Fibroblast of peridontal ligament (primary cell): ENCODE measurements around the gene HOXD8.

Source experiments
- DNase-seq: peaks from one replicate; pipeline ENCODE4 v3.0.0-alpha.2; 2010; ENCODE audit errors: extremely low read depth

Gene HOXD8

GRCh38 chr2:176117162-176117822 is 12.2 kb upstream of the HOXD8 start:
- DNase-seq, result no peak

- DNase-seq, result no peak
These were observed 11.6 kb upstream of the HOXD8 start for GRCh38 chr2:176117823-176118371.

- DNase-seq, result no peak
These were observed 10.7 kb upstream of the HOXD8 start for GRCh38 chr2:176118601-176119339.

GRCh38 chr2:176120364-176121189 is 8.9 kb upstream of the HOXD8 start:
- DNase-seq, result no peak

GRCh38 chr2:176121190-176122051 is 8.1 kb upstream of the HOXD8 start:
- no peak for DNase-seq

- no peak for DNase-seq
These were observed 7.3 kb upstream of the HOXD8 start for GRCh38 chr2:176122052-176122682.

GRCh38 chr2:176122683-176123410 is 6.7 kb upstream of the HOXD8 start, which contains the start of gene HOXD9:
TSS of gene HOXD9 (plus strand) at chr2:176122719. CDS start at chr2:176122769, 50 bp downstream.
- no peak for DNase-seq

- no peak for DNase-seq
These were observed 5.9 kb upstream of the HOXD8 start for GRCh38 chr2:176123411-176124109.

GRCh38 chr2:176124110-176124946 is 5.2 kb upstream of the HOXD8 start:
- DNase-seq, result no peak

GRCh38 chr2:176124947-176125771 is 4.3 kb upstream of the HOXD8 start:
- DNase-seq, result no peak

GRCh38 chr2:176125772-176126054 is 3.8 kb upstream of the HOXD8 start:
- no peak for DNase-seq

GRCh38 chr2:176126929-176127773 is 2.4 kb upstream of the HOXD8 start:
- DNase-seq, result peak; percentile 71

GRCh38 chr2:176127774-176128072 is 1.8 kb upstream of the HOXD8 start:
- no peak for DNase-seq

- no peak for DNase-seq
These were observed 1.1 kb upstream of the HOXD8 start for GRCh38 chr2:176128172-176128981.

- no peak for DNase-seq
These were observed 275 bp downstream of the HOXD8 start for GRCh38 chr2:176129813-176130146.
